ENCODE measurements around the gene TEX29.

DNA sequence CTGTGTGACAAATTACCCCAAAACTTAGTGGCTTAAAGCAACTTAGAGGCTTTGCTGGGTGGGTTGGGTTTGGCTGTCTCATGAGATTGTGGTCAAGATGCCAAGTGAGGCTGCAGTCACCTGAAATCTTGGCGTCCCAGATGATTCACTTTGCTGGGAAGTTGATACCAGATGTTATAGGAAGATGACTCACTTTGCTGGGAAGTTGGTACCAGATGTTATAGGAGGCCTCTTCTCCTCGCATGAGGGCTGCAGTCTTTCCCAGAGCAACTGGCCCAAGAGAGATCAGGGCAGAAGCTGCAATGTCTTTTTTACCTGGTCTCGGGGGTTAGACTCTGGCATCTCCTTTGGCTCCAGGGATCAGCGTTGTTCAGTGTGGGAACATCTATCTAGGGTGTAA is 16.8 kb downstream of the TEX29 start:
- TF ChIP-seq CTCF (IDR thresholded peaks at IDR 0.05 in 4 of 5, conservative IDR thresholded peaks at IDR 0.05 in 1 of 5) (no peak), POLR2A (IDR thresholded peaks at IDR 0.05) (no peak)

Data from gastrocnemius medialis (tissue), 4 donors.